SH-SY5Y (cell line): ENCODE results near the gene SMPD2.

ENCODE experiments used
- GATA2 ChIP-seq: IDR thresholded peaks from 2 replicates; pipeline ENCODE4 v1.6.1; 2011; ENCODE audit warnings: mild to moderate bottlenecking, low read depth, low read length
- GATA3 ChIP-seq: IDR thresholded peaks from 2 replicates; pipeline ENCODE4 v1.6.1; 2011; ENCODE audit warnings: low read depth, mild to moderate bottlenecking, low read length, moderate library complexity

DNA sequence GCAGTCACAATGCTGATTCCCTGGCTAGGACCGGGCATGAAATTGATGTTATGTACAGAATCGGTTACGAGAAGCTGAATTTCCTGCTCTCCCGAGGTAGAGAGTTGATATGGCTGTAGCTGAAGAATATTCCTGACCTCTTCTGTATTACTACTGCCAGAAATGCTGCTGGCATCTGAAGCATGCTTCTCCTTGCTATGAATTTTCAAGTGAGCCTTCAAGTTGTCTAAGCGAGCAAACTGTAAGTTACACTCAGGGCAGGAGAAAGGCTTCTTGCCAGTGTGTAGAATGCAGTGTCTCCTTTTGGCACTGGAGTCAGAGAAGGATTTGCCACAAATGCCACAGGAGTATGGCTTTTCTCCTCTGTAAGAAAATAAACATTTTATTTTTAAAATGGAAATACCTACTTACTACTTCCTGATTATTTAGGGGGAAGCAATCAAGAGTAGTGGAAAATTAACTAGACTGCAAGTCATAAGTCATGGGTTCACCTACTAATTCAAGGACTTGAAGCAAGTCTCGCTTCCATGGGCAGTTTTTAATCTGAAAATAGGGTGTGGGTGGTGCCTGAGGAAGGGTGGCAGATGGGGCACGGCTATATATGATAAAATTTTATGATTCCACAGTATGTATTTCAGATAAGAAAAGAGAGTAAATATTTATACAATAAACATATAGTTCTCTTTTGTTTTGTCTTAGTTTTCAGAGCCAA lies 25.8 kb downstream of the SMPD2 start:
- TF ChIP-seq GATA3 (no peak), GATA2 (no peak)
